ENCODE data around the gene MYO6. TPM values are rescaled to one million over a fixed set of nuclear protein-coding genes. Genes with fewer than 3 reads are reported as not detected.

Gene MYO6
- total RNA-seq, 1 donor, result 15.2 TPM

- Histone ChIP-seq H2AFZ (ENCODE audit: low read length) (no peak overlapping the region), H4K20me1 (ENCODE audit: insufficient read depth, low read length) (no peaks in the 10 kb centered on the region), H3K4me1 (ENCODE audit: insufficient read depth, low read length) (peaks cover 9% of the 10 kb centered on the region), H3K4me3 (ENCODE audit: insufficient read depth, low read length) (no peak overlapping the region), H3K36me3 (ENCODE audit: insufficient read depth, low read length) (no peaks in the 10 kb centered on the region), H3K9me3 (ENCODE audit: low read depth, low read length) (no peaks in the 10 kb centered on the region), H3K79me2 (ENCODE audit: insufficient read depth, low read length) (no peaks in the 10 kb centered on the region), H3K27ac (ENCODE audit: low read depth, low read length) (no peak overlapping the region), H3K4me2 (ENCODE audit: insufficient read depth, low read length) (no peak overlapping the region), H3K27me3 (ENCODE audit: insufficient read depth, low read length) (no peaks in the 10 kb centered on the region)
- DNase-seq (ENCODE audit: insufficient read length, low spot score, missing footprints), result no peak
- no peak for TF ChIP-seq CTCF (IDR thresholded peaks at IDR 0.05; ENCODE audit: extremely low read depth, low read depth, low read length)
These were observed 182.1 kb downstream of the MYO6 start for GRCh38 chr6:75931011-75931680.

- TF ChIP-seq CTCF (IDR thresholded peaks at IDR 0.05; ENCODE audit: extremely low read depth, low read depth, low read length), result peak; percentile 48
- H3K4me2 ChIP-seq (ENCODE audit: insufficient read depth, low read length), result no peak overlapping the region
- DNase-seq (ENCODE audit: insufficient read length, low spot score, missing footprints), result no peak
- no peaks in the 10 kb centered on the region for H4K20me1 ChIP-seq (ENCODE audit: insufficient read depth, low read length)
- H3K27ac ChIP-seq (ENCODE audit: low read depth, low read length), result no peak overlapping the region
- H3K36me3 ChIP-seq (ENCODE audit: insufficient read depth, low read length), result no peaks in the 10 kb centered on the region
- H2AFZ ChIP-seq (ENCODE audit: low read length), result no peak overlapping the region
- no peaks in the 10 kb centered on the region for H3K79me2 ChIP-seq (ENCODE audit: insufficient read depth, low read length)
- no peaks in the 10 kb centered on the region for H3K9me3 ChIP-seq (ENCODE audit: low read depth, low read length)
- no peaks in the 10 kb centered on the region for H3K27me3 ChIP-seq (ENCODE audit: insufficient read depth, low read length)
- peaks cover 9% of the 10 kb centered on the region for H3K4me1 ChIP-seq (ENCODE audit: insufficient read depth, low read length)
- H3K4me3 ChIP-seq (ENCODE audit: insufficient read depth, low read length), result no peak overlapping the region
These were observed 183.0 kb downstream of the MYO6 start for GRCh38 chr6:75932067-75932466.

GRCh38 chr6:75933387-75933975, 184.4 kb downstream of the MYO6 start:
- H3K4me2 ChIP-seq (ENCODE audit: insufficient read depth, low read length), result no peak overlapping the region
- H3K27ac ChIP-seq (ENCODE audit: low read depth, low read length), result no peak overlapping the region
- H4K20me1 ChIP-seq (ENCODE audit: insufficient read depth, low read length), result no peaks in the 10 kb centered on the region
- H3K36me3 ChIP-seq (ENCODE audit: insufficient read depth, low read length), result no peaks in the 10 kb centered on the region
- DNase-seq (ENCODE audit: insufficient read length, low spot score, missing footprints), result no peak
- TF ChIP-seq CTCF (IDR thresholded peaks at IDR 0.05; ENCODE audit: extremely low read depth, low read depth, low read length), result no peak
- H3K79me2 ChIP-seq (ENCODE audit: insufficient read depth, low read length), result no peaks in the 10 kb centered on the region
- H3K4me3 ChIP-seq (ENCODE audit: insufficient read depth, low read length), result no peak overlapping the region
- H2AFZ ChIP-seq (ENCODE audit: low read length), result no peak overlapping the region
- H3K4me1 ChIP-seq (ENCODE audit: insufficient read depth, low read length), result peaks cover 9% of the 10 kb centered on the region
- no peaks in the 10 kb centered on the region for H3K9me3 ChIP-seq (ENCODE audit: low read depth, low read length)
- no peaks in the 10 kb centered on the region for H3K27me3 ChIP-seq (ENCODE audit: insufficient read depth, low read length)

GRCh38 chr6:75934643-75935472, 185.8 kb downstream of the MYO6 start:
- no peaks in the 10 kb centered on the region for H3K79me2 ChIP-seq (ENCODE audit: insufficient read depth, low read length)
- peaks cover 9% of the 10 kb centered on the region for H3K4me1 ChIP-seq (ENCODE audit: insufficient read depth, low read length)
- H3K4me2 ChIP-seq (ENCODE audit: insufficient read depth, low read length), result peak overlapping the region; percentile 96
- H3K27me3 ChIP-seq (ENCODE audit: insufficient read depth, low read length), result no peaks in the 10 kb centered on the region
- no peaks in the 10 kb centered on the region for H3K9me3 ChIP-seq (ENCODE audit: low read depth, low read length)
- H2AFZ ChIP-seq (ENCODE audit: low read length), result peak overlapping the region; percentile 95
- peak; percentile 93 for DNase-seq (ENCODE audit: insufficient read length, low spot score, missing footprints)
- no peaks in the 10 kb centered on the region for H3K36me3 ChIP-seq (ENCODE audit: insufficient read depth, low read length)
- no peaks in the 10 kb centered on the region for H4K20me1 ChIP-seq (ENCODE audit: insufficient read depth, low read length)
- H3K4me3 ChIP-seq (ENCODE audit: insufficient read depth, low read length), result peak overlapping the region; percentile 67
- H3K27ac ChIP-seq (ENCODE audit: low read depth, low read length), result no peak overlapping the region
- TF ChIP-seq CTCF (IDR thresholded peaks at IDR 0.05; ENCODE audit: extremely low read depth, low read depth, low read length), result peak; percentile 89

Measured in osteoblast (primary cell).